Rectal smooth muscle tissue (tissue), 1 donor: Measurements from ENCODE around the gene KRT82.
"Not testable (repeated sequence)": the region's sequence is repeated elsewhere in the genome, so short reads cannot be mapped to it uniquely, and the experiment has no call there.

Source experiments
- H3K27ac ChIP-seq: one replicate; pipeline ENCODE4 v1.7.0; 2013; ENCODE audit warnings: low read depth, low read length, inconsistent platforms
- H3K27me3 ChIP-seq: one replicate; pipeline ENCODE4 v1.7.0; 2013; ENCODE audit warnings: low read length; ENCODE audit not compliant: control insufficient read depth, insufficient read depth
- H3K36me3 ChIP-seq: one replicate; pipeline ENCODE4 v1.7.0; 2013; ENCODE audit warnings: low read length; ENCODE audit not compliant: control insufficient read depth, insufficient read depth
- H3K4me1 ChIP-seq: one replicate; pipeline ENCODE4 v1.7.0; 2013; ENCODE audit warnings: low read length; ENCODE audit not compliant: control insufficient read depth, insufficient read depth
- H3K4me3 ChIP-seq: one replicate; pipeline ENCODE4 v1.7.0; 2013; ENCODE audit warnings: low read length
- H3K9ac ChIP-seq: one replicate; pipeline ENCODE4 v1.7.0; 2013; ENCODE audit warnings: low read length

The KRT82 gene

DNA sequence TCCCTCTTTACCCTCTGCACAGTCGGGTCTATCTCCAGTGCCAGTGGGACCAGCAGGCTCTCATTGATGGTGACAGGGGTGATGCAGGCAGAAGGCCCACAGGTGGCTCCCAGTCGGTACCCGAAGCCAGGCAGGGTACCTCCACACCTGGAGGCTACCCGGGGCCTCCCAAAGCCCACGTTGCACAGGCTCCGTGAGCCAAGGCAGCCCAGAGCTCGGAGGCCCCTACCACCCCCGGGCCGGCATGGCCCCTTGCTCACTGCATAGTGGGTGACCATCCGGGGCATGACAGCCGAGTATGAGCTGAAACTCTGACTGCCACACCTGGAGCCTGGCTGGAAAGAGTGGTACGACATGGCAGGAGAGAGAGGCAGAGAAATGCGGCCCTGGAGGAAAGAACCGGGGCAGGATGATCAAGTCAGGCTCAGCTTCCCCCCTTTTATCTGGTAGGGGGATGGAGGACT, at the start of gene KRT82:
Gene KRT82, minus strand, starts transcription at position 414 of the 464 bp plus-strand sequence. Its CDS starts 58 bp downstream, at position 356.
- no peaks in the 10 kb centered on the region for H3K27me3 ChIP-seq
- no peak within 1 kb of the TSS for H3K27ac ChIP-seq
- H3K36me3 ChIP-seq = no peaks in the 10 kb centered on the region
- no peaks in the 10 kb centered on the region for H3K4me1 ChIP-seq
- no peak within 1 kb of the TSS for H3K9ac ChIP-seq
- H3K4me3 ChIP-seq = no peak within 1 kb of the TSS

DNA sequence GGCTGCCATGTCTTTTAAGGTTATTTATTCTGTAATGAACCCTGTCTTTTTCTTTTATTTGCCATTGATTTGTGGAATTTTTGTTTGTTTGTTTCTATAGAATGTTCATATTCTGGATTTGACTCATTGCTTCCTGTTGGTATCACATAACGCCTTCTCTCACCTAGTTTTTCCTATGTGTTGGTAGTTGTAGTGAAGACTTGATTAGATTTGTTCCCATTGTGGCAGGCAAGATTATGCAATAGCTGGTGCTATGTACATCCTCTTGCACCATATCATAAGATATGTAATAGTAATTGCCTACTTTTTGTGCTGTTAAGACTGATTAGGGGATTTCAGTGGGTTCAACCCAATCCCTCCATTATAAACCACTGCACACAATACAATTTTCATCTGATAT, 49.7 kb upstream of the KRT82 start:
- Histone ChIP-seq H3K4me3 (no peak overlapping the region), H3K27me3 (no peaks in the 10 kb centered on the region), H3K27ac (no peak overlapping the region), H3K36me3 (no peaks in the 10 kb centered on the region), H3K4me1 (no peaks in the 10 kb centered on the region), H3K9ac (no peak overlapping the region)

DNA sequence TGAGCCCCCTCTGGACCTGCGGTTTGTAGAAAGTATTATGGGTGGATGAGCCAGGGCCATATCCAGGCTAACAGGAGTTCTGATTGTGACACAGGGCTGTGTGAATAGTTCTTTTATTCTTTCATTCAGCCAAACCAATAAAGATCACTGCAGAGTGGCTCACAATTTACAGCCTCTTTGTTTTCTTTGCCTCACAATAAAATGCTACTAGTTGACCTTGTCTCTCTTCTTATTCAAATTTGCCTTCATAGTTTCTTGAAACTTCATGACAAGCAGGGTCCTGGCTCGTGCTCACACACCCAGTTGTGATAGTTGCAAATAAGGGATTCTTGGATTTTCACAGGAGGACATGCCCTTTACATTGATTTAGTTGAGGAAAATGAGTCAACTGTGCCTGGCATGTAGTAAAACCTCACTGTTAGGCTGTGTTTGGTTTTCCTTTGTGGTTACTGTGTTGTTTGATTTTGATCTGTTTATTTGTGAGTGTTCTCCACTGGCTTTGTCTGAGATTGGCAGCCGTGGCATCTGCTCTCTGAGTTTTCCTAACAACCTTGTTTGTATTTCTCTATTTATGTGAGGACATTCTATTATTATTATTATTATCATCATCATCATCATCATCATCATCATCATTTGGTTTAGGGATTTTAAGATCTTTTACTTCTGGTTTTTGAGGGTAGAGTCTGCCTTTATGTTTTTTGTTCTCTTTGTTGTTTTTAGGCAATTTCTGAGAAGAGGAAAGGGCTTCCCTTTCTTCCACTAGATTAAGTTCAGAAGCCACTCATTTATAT, 48.5 kb upstream of the KRT82 start:
- H3K27ac ChIP-seq = no peak overlapping the region
- no peaks in the 10 kb centered on the region for H3K36me3 ChIP-seq
- no peaks in the 10 kb centered on the region for H3K4me1 ChIP-seq
- no peaks in the 10 kb centered on the region for H3K27me3 ChIP-seq
- no peak overlapping the region for H3K4me3 ChIP-seq
- H3K9ac ChIP-seq = no peak overlapping the region

DNA sequence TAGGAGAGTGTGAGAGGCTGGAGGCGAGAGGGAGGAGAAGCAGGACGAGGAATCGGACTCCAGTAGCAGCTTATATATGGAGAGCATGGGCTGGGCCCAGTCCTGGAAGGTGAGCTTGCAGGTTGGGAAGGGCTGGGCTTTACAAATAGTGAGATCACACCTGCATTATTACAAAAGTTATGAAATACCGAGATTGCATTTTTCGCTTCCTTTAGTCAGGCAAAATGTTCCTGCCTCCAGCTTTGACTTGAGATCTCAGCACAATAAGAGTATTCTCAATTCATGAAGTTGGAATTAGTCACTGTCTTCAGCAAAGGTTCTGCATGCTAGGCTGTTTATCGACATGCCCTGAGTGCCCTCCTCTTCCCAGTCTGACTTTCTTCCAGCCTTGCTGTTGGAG, 46.0 kb upstream of the KRT82 start, which contains the start of gene KRT6B:
Gene KRT6B, minus strand, starts transcription at position 46 of the 400 bp plus-strand sequence. CDS start 68 bp downstream, outside the sequence.
- H3K36me3 ChIP-seq = no peaks in the 10 kb centered on the region
- no peaks in the 10 kb centered on the region for H3K27me3 ChIP-seq
- H3K4me3 ChIP-seq = no peak within 1 kb of the TSS
- no peak within 1 kb of the TSS for H3K27ac ChIP-seq
- no peaks in the 10 kb centered on the region for H3K4me1 ChIP-seq
- no peak within 1 kb of the TSS for H3K9ac ChIP-seq

DNA sequence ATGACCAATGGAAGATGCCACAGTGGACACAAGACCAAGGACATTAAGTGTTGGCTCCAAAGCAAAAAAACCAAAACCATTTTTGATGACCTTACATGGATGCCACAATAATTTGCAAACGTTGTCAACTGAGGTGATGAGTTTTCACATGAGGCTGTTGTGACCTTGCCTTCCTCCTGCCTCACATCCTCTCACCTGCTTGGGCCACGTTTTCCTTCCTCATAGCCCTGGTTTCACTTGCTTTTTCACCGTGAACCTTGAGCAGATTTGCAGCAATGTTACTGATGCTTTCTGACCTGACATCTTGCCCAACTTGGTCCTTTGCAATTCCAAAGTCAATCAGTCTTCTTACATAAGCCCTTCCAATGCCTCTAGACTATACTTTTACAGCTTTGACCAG, 42.1 kb upstream of the KRT82 start:
- H3K36me3 ChIP-seq = no peaks in the 10 kb centered on the region
- H3K27ac ChIP-seq = no peak overlapping the region
- H3K4me3 ChIP-seq = no peak overlapping the region
- no peaks in the 10 kb centered on the region for H3K4me1 ChIP-seq
- no peaks in the 10 kb centered on the region for H3K27me3 ChIP-seq
- no peak overlapping the region for H3K9ac ChIP-seq

DNA sequence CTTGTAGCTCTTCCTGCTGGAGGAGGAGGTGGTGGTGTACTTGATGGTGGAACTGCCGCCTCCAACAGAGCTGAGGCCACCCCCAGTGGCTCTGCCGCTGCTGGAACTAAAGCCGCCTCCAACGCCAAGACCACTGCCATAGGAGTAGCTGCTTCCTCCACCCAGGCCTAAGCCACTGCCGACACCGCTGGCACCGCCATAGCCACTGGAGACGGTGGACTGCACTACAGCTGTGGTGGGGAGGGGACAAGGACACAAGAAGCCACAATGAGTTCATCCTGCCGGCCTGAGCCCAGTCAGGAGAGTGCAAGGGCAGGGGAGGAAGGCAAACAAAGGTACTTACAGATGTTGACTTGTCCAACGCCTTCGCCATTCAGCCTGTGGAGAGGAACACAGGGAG, 41.1 kb upstream of the KRT82 start:
- H3K36me3 ChIP-seq, H3K9ac ChIP-seq, H3K4me3 ChIP-seq, H3K4me1 ChIP-seq, H3K27ac ChIP-seq, H3K27me3 ChIP-seq: not testable (repeated sequence)

DNA sequence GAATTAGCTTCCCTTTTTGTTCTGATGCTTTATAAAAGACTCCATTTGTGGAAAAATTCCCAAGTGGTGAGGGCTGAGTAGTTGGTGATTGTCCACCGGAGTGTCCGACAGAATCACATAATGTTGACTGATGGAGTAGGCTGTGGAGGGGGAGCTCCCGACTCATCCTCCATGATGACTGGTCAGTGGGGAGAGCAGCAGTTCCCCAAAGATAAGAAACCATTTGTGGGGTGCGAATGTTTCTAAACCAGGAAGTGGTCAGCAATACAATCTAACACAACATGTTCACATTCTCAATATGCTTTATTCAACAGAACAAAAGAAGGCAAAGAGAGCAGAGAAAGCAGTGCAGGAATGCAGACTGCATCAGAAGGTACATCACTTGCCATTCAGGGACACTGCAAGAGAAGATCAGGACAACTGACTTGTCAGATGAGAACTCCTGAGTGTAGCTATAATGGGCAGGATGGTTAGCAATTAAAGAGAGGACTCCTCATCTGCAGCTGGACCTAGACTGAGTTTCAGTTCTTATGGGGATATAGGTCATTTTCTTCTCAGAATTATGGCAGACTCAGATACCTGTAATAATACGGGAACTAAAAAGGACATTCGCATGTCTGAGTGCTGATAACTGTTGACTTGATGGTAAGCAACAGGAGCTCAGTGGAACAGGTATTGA, 40.4 kb upstream of the KRT82 start:
- no peak overlapping the region for H3K9ac ChIP-seq
- H3K36me3 ChIP-seq = no peaks in the 10 kb centered on the region
- H3K27ac ChIP-seq = no peak overlapping the region
- no peaks in the 10 kb centered on the region for H3K4me1 ChIP-seq
- no peaks in the 10 kb centered on the region for H3K27me3 ChIP-seq
- no peak overlapping the region for H3K4me3 ChIP-seq

DNA sequence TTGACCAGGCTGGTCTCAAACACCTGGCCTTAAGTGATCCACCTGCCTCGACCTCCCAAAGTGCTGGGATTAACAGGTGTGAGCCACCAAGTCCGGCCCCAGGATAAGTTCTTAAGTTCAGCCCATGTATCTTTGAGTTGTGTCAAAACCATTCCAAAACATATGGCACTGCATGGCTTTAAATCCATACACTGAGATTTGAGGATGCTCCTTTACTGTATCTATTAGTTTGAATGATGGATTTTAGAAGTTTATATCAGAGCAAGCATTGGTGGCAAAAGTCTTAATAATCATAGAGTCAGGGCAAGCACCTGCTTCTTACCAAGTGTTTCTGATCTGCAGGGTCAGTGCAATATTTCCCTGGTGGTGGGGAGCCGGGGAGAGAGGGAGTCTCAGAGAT, 39.7 kb upstream of the KRT82 start:
- no peak overlapping the region for H3K27ac ChIP-seq
- no peak overlapping the region for H3K4me3 ChIP-seq
- H3K9ac ChIP-seq = no peak overlapping the region
- H3K36me3 ChIP-seq = no peaks in the 10 kb centered on the region
- no peaks in the 10 kb centered on the region for H3K4me1 ChIP-seq
- H3K27me3 ChIP-seq = no peaks in the 10 kb centered on the region

DNA sequence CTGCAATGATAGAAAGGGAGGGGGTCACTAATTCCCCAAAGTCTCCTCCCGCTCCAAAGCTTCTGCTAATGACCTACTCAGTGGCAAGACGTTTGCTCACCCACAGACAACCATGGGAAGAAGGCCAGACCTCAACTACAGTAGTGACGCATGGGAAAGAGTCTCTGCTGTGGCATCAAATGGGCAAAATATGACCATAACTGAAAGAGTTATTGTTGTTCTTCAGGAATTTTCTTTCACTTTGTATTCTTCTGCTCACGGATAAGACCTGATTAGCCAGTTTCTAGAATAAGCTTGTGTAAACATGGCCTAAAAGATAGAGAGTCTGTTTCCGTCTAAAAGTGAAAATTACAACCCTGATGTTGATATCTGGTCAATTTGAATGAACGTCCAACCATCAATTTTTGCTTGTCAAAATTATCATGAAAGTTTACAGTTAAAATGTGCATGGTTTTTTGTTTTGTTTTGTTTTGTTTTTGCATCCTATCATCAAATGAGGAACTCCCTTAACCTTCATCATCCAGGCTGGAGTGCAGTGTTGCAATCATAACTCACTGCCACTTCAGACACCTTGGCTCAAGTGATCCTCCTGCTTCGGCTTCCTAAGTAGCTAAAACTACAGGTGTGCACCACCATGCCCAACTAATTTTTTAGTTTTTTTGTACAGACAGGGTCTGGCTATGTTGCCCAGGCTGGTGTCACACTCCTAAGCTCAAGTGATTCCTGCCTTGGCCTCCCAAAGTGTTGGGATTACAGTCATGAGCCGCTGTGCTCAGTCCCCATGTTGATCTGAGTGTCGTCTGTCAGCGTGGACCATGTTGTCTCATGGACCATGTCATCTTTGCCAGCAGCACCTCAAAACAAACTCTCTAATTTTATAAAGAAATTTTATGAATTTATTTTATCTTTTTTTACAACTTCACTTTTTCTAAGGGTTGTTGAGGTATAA, 38.8 kb upstream of the KRT82 start:
- Histone ChIP-seq H3K4me3 (no peak overlapping the region), H3K4me1 (no peaks in the 10 kb centered on the region), H3K27ac (no peak overlapping the region), H3K27me3 (no peaks in the 10 kb centered on the region), H3K9ac (no peak overlapping the region), H3K36me3 (no peaks in the 10 kb centered on the region)

DNA sequence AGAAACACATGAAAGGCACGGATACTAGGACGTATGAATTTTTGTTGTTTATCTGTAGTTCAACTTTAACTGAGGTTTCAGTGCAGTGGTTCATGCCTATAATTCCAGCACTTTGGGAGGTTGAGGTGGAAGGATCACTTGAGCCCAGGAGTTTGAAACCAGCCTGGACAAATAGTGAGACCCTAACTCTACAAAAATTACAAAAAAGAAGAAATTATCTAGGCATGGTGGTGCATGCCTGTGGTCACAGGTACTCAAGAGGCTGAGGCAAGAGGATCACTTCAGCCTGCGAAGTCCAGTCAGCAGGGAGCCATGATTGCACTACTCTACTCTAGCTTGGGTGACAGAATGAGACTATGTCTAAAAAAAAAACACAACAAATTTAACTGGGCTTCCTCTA, 37.8 kb upstream of the KRT82 start:
- Histone ChIP-seq H3K36me3 (no peaks in the 10 kb centered on the region), H3K9ac (no peak overlapping the region), H3K4me1 (no peaks in the 10 kb centered on the region), H3K4me3 (no peak overlapping the region), H3K27ac (no peak overlapping the region), H3K27me3 (no peaks in the 10 kb centered on the region)

DNA sequence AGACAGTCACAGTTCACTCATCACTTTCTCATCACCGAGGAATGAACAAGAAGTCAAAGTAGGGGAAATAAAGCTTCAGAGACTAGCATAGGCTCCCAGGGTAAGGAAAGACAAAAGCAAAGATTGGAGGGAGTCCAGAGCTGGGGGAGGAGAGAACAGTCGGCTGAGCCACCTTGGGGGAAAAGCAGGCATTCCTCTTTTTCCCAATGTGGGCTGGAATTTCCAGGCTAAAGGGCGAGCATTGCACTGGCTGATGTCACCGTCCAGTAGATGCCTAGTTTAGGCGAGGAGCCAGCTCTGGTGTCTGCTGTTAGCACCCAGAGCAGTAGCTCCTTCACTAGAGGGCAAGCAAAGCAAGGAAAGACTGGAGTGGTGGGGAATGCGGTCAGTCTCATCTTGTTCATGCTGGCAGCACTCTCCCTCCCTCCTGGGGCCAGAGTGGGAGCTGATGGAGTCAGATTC, 36.5 kb upstream of the KRT82 start:
- Histone ChIP-seq H3K27ac (no peak overlapping the region), H3K36me3 (no peaks in the 10 kb centered on the region), H3K27me3 (no peaks in the 10 kb centered on the region), H3K4me3 (no peak overlapping the region), H3K4me1 (no peaks in the 10 kb centered on the region), H3K9ac (no peak overlapping the region)

DNA sequence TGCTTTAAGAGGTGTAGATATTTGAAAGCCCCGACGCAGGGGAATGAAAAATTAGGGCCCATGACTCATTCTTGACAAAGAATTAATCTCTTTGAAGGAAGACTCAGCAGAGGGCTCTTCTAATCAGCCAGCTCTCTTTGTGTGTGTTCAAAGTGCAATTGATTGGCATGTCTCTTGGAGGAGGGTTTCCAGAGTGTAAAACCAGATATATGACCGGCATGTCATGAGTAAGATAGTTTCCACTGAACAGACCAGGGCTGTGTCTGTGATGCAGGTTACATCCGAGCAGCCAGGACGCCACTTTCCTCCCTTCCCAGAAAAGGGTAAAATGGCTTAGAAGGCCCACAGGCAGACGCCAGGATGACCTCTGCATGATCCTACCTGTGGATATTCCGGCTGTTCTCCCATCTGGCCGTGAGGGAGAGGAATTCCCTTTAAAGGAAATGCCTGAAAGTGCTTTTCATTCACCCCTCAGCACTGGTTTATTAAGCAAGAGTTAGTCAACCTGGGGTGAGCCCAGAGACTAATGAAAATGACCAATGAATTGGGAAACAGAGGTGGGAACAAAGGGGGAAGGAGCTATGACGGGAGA, 35.3 kb upstream of the KRT82 start:
- Histone ChIP-seq H3K4me1 (peaks cover under 1% of the 10 kb centered on the region), H3K4me3 (no peak overlapping the region), H3K27ac (no peak overlapping the region), H3K9ac (no peak overlapping the region), H3K27me3 (no peaks in the 10 kb centered on the region), H3K36me3 (no peaks in the 10 kb centered on the region)
